GM23338 (cell line): Measurements from ENCODE around the gene GUCY2C.

Experiments
- CREB1 ChIP-seq: fragments of 250-450 bp; sonication (Bioruptor Pico); IDR thresholded peaks from 2 replicates; pipeline ENCODE4 v1.5.0; 2020; ENCODE audit warnings: low read depth, mild to moderate bottlenecking, moderate library complexity
- EZH2 ChIP-seq: fragments of 200-600 bp; sonication (generic); IDR thresholded peaks from one replicate; pipeline ENCODE4 v1.8.0; 2017; ENCODE audit warnings: antibody characterized with exemption, mild to moderate bottlenecking, low read depth; ENCODE audit not compliant: unreplicated experiment
- EZH2phosphoT487 ChIP-seq: fragments of 200-600 bp; sonication (generic); IDR thresholded peaks from one replicate; pipeline ENCODE4 v1.8.1; 2018; ENCODE audit warnings: antibody characterized with exemption; ENCODE audit not compliant: unreplicated experiment
- JUNB ChIP-seq: IDR thresholded peaks from one replicate; pipeline ENCODE4 v1.6.1; 2016; ENCODE audit warnings: antibody characterized with exemption; ENCODE audit not compliant: unreplicated experiment
- NANOG ChIP-seq: IDR thresholded peaks from 2 replicates; pipeline ENCODE4 v1.6.1; 2016; ENCODE audit warnings: antibody characterized with exemption, borderline replicate concordance
- POLR2AphosphoS5 ChIP-seq: IDR thresholded peaks from 2 replicates; pipeline ENCODE4 v1.6.1; 2016; ENCODE audit warnings: antibody characterized with exemption, low read depth
- STAT1 ChIP-seq: IDR thresholded peaks from one replicate; pipeline ENCODE4 v1.6.1; 2016; ENCODE audit warnings: antibody characterized with exemption; ENCODE audit not compliant: unreplicated experiment
- ZNF114 ChIP-seq: fragments of 250-450 bp; sonication (Bioruptor Pico); IDR thresholded peaks from 2 replicates; pipeline ENCODE4 v1.5.0; 2020; ENCODE audit warnings: mild to moderate bottlenecking, moderate library complexity
- TF ChIP-seq, protein P1 (sequence below), 2 experiments: fragments of 200-600 bp in 1 of 2; sonication (generic) in 1 of 2; conservative IDR thresholded peaks; 2 replicates each; pipeline versions ENCODE4 v1.5.1 to v1.6.1; 2016 to 2017; ENCODE audit warnings: antibody characterized with exemption in 2 of 2, low read depth in 2 of 2, mild to moderate bottlenecking in 2 of 2, moderate library complexity in 1 of 2
- TF ChIP-seq, protein P2 (sequence below): IDR thresholded peaks from 2 replicates; pipeline ENCODE4 v1.6.1; 2016; ENCODE audit warnings: antibody characterized with exemption
- TF ChIP-seq, protein P3 (sequence below): IDR thresholded peaks from one replicate; pipeline ENCODE4 v1.6.1; 2018; ENCODE audit warnings: antibody characterized with exemption; ENCODE audit not compliant: unreplicated experiment

DNA sequence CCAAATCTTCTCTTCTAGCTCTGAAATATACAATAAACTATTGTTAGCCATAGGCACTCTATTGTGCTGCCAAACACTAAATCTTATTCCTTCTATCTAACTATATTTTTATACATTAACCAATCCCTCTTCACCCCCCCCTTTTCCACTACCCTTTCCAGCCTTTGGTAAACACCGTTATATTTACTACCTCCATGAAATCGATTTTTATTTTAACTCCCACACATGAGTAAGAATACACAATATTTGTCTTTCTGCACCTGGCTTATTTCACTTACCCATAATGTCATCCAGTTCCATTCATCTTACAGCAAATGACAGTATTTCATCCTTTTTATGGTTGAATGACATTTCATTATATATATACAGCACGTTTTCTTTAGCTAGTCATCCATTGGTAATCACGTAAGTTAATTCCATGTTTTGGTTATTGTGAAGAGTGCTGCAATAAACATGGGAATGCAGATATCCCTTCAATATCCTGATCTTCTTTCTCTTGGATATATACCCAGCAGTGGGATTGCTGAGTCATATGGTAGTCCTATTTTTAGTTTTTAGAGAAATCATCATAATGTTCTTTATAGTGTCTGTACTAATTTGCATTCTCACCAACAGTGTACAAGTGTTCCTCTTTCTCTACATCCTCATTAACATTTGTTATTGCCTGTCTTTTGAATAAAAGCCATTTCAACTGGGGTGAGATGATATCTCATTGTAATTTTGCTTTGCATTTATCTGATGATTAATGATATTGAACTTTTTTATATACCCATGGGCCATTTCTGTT, 94.5 kb downstream of the GUCY2C start:
- TF ChIP-seq, protein P1, sequence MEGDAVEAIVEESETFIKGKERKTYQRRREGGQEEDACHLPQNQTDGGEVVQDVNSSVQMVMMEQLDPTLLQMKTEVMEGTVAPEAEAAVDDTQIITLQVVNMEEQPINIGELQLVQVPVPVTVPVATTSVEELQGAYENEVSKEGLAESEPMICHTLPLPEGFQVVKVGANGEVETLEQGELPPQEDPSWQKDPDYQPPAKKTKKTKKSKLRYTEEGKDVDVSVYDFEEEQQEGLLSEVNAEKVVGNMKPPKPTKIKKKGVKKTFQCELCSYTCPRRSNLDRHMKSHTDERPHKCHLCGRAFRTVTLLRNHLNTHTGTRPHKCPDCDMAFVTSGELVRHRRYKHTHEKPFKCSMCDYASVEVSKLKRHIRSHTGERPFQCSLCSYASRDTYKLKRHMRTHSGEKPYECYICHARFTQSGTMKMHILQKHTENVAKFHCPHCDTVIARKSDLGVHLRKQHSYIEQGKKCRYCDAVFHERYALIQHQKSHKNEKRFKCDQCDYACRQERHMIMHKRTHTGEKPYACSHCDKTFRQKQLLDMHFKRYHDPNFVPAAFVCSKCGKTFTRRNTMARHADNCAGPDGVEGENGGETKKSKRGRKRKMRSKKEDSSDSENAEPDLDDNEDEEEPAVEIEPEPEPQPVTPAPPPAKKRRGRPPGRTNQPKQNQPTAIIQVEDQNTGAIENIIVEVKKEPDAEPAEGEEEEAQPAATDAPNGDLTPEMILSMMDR (conservative IDR thresholded peaks at IDR 0.05; ENCODE audit: low read depth in 2 of 2), result no peak
- no peak for TF ChIP-seq EZH2phosphoT487
- no peak for TF ChIP-seq EZH2
- TF ChIP-seq NANOG, result no peak
- TF ChIP-seq, protein P2, sequence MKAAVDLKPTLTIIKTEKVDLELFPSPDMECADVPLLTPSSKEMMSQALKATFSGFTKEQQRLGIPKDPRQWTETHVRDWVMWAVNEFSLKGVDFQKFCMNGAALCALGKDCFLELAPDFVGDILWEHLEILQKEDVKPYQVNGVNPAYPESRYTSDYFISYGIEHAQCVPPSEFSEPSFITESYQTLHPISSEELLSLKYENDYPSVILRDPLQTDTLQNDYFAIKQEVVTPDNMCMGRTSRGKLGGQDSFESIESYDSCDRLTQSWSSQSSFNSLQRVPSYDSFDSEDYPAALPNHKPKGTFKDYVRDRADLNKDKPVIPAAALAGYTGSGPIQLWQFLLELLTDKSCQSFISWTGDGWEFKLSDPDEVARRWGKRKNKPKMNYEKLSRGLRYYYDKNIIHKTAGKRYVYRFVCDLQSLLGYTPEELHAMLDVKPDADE, result no peak
- TF ChIP-seq POLR2AphosphoS5, result no peak
- TF ChIP-seq JUNB, result no peak
- TF ChIP-seq CREB1 (CRISPR knock-in tag), result no peak
- TF ChIP-seq, protein P3, sequence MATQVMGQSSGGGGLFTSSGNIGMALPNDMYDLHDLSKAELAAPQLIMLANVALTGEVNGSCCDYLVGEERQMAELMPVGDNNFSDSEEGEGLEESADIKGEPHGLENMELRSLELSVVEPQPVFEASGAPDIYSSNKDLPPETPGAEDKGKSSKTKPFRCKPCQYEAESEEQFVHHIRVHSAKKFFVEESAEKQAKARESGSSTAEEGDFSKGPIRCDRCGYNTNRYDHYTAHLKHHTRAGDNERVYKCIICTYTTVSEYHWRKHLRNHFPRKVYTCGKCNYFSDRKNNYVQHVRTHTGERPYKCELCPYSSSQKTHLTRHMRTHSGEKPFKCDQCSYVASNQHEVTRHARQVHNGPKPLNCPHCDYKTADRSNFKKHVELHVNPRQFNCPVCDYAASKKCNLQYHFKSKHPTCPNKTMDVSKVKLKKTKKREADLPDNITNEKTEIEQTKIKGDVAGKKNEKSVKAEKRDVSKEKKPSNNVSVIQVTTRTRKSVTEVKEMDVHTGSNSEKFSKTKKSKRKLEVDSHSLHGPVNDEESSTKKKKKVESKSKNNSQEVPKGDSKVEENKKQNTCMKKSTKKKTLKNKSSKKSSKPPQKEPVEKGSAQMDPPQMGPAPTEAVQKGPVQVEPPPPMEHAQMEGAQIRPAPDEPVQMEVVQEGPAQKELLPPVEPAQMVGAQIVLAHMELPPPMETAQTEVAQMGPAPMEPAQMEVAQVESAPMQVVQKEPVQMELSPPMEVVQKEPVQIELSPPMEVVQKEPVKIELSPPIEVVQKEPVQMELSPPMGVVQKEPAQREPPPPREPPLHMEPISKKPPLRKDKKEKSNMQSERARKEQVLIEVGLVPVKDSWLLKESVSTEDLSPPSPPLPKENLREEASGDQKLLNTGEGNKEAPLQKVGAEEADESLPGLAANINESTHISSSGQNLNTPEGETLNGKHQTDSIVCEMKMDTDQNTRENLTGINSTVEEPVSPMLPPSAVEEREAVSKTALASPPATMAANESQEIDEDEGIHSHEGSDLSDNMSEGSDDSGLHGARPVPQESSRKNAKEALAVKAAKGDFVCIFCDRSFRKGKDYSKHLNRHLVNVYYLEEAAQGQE, result no peak
- no peak for TF ChIP-seq STAT1
- no peak for TF ChIP-seq ZNF114 (CRISPR knock-in tag)
